HEK293T (cell line): ENCODE results near the gene ATP8A1.

Experiments
- ARNT ChIP-seq: fragments of 450-650 bp; IDR thresholded peaks from 2 replicates; pipeline ENCODE4 v1.6.1; 2017; ENCODE audit warnings: mild to moderate bottlenecking
- BHLHE40 ChIP-seq: fragments of 450-650 bp; IDR thresholded peaks from 2 replicates; pipeline ENCODE4 v1.6.1; 2016; ENCODE audit warnings: mild to moderate bottlenecking, moderate library complexity, borderline replicate concordance
- FOXK2 ChIP-seq: fragments of 450-650 bp; IDR thresholded peaks from 2 replicates; pipeline ENCODE4 v1.6.1; 2016; ENCODE audit warnings: mild to moderate bottlenecking
- FOXM1 ChIP-seq: fragments of 450-650 bp; IDR thresholded peaks from 2 replicates; pipeline ENCODE4 v1.6.1; 2017; ENCODE audit warnings: mild to moderate bottlenecking, borderline replicate concordance
- PKNOX1 ChIP-seq: fragments of 450-650 bp; IDR thresholded peaks from 2 replicates; pipeline ENCODE4 v1.6.1; 2016
- SP1 ChIP-seq: fragments of 450-650 bp; IDR thresholded peaks from 2 replicates; pipeline ENCODE4 v1.6.1; 2017
- SUZ12 ChIP-seq: fragments of 450-650 bp; IDR thresholded peaks from 2 replicates; pipeline ENCODE4 v1.6.1; 2016; ENCODE audit warnings: mild to moderate bottlenecking
- TARDBP ChIP-seq: fragments of 450-650 bp; IDR thresholded peaks from 2 replicates; pipeline ENCODE4 v1.6.1; 2016

GRCh38 chr4:42361456-42361855 is 295.4 kb downstream of the ATP8A1 start:
- TF ChIP-seq ARNT = no peak
- TF ChIP-seq SP1 = no peak
- TF ChIP-seq FOXM1 = no peak
- no peak for TF ChIP-seq BHLHE40
- no peak for TF ChIP-seq PKNOX1
- no peak for TF ChIP-seq SUZ12
- TF ChIP-seq TARDBP = no peak
- no peak for TF ChIP-seq FOXK2
